GM18909 (cell line): ENCODE results near the gene NCKAP5.

Source experiments
- ATAC-seq: cut with Tn5 transposase; IDR thresholded peaks from one replicate; pipeline ENCODE4 v1.9.1; 2021; ENCODE audit warnings: mild to moderate bottlenecking; ENCODE audit not compliant: unreplicated experiment, poor library complexity

NCKAP5 gene

GRCh38 chr2:133193544-133194361 is 374.5 kb downstream of the NCKAP5 start:
- ATAC-seq = no peak

GRCh38 chr2:133192028-133192427 is 376.2 kb downstream of the NCKAP5 start:
- ATAC-seq = no peak

- no peak for ATAC-seq
Measured at GRCh38 chr2:133177196-133177595, 391.1 kb downstream of the NCKAP5 start.

- no peak for ATAC-seq
Measured at GRCh38 chr2:133175926-133176325, 392.3 kb downstream of the NCKAP5 start.

- no peak for ATAC-seq
Measured at GRCh38 chr2:133173224-133173623, 395.0 kb downstream of the NCKAP5 start.

GRCh38 chr2:133171393-133172004 is 396.8 kb downstream of the NCKAP5 start:
- ATAC-seq = no peak

- ATAC-seq = no peak
Measured at GRCh38 chr2:133169274-133169912, 398.9 kb downstream of the NCKAP5 start.

- no peak for ATAC-seq
Measured at GRCh38 chr2:133167990-133168389, 400.3 kb downstream of the NCKAP5 start.

- ATAC-seq = no peak
Measured at GRCh38 chr2:133167223-133167622, 401.0 kb downstream of the NCKAP5 start.

- no peak for ATAC-seq
Measured at GRCh38 chr2:133166031-133166430, 402.2 kb downstream of the NCKAP5 start.

GRCh38 chr2:133163111-133163510 is 405.2 kb downstream of the NCKAP5 start:
- ATAC-seq = no peak

- no peak for ATAC-seq
Measured at GRCh38 chr2:133158442-133158841, 409.8 kb downstream of the NCKAP5 start.

- ATAC-seq = no peak
Measured at GRCh38 chr2:133158024-133158423, 410.2 kb downstream of the NCKAP5 start.

- no peak for ATAC-seq
Measured at GRCh38 chr2:133157141-133157540, 411.1 kb downstream of the NCKAP5 start.

- no peak for ATAC-seq
Measured at GRCh38 chr2:133152801-133153200, 415.5 kb downstream of the NCKAP5 start.

GRCh38 chr2:133148187-133148586 is 420.1 kb downstream of the NCKAP5 start:
- ATAC-seq = no peak

- no peak for ATAC-seq
Measured at GRCh38 chr2:133146893-133147292, 421.4 kb downstream of the NCKAP5 start.

GRCh38 chr2:133143645-133144044 is 424.6 kb downstream of the NCKAP5 start:
- no peak for ATAC-seq

GRCh38 chr2:133142087-133142486 is 426.2 kb downstream of the NCKAP5 start:
- no peak for ATAC-seq

GRCh38 chr2:133140620-133141019 is 427.6 kb downstream of the NCKAP5 start:
- no peak for ATAC-seq

GRCh38 chr2:133139847-133140533 is 428.3 kb downstream of the NCKAP5 start:
- ATAC-seq = no peak
